ENCODE measurements around the gene VCAN.
"Not testable (repeated sequence)": the region's sequence is repeated elsewhere in the genome, so short reads cannot be mapped to it uniquely, and the experiment has no call there.

The VCAN gene

DNA sequence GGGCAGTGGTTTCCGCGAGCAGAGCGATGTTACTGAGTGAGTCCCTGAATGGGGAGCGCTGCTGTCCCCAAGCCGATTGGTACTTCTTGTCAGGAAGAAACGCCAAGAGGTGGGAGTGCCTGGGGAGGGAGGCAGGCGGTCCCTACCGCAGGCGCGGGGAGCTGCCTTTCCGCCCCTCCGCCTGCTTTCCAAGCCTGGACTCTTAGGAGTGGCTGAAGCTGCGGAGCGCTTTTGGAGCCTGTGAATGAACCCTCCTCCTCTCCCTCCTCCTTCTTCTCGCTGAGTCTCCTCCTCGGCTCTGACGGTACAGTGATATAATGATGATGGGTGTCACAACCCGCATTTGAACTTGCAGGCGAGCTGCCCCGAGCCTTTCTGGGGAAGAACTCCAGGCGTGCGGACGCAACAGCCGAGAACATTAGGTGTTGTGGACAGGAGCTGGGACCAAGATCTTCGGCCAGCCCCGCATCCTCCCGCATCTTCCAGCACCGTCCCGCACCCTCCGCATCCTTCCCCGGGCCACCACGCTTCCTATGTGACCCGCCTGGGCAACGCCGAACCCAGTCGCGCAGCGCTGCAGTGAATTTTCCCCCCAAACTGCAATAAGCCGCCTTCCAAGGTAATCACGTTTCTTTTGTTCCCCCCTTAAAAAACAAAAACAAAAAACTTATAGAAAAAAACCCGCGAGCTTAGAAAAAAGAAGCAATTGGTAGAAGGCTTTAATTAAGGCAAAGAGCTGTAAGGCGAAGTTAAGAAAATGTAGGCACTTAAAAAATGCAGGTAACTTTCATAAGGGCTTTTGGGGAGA is at the start of gene VCAN:
Gene VCAN (plus strand): TSS at position 340 of the 808 bp plus-strand sequence. CDS start 11,775 bp downstream, outside the sequence.
- peak; percentile 87 for DNase-seq (ENCODE audit: low read depth)

DNA sequence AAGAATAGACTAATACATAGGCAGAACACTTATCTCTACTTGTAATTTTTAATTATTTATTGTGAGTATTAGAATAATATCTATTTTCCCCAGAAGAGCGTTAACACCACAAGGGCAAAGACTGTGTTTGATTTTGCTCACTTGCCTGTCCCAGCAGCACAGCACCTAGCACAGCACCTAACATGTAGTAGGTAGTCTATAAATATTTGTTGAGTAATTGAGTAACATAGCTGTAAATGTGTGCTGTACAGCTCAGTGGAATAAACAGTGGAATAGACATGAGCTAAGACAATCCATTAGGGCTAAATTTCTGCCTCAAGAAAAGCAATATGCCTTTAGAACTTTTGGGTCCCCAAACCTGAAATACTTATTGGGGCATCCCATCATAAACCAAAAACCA is 49.3 kb upstream of the VCAN start:
- no peak for DNase-seq (ENCODE audit: low read depth)

DNA sequence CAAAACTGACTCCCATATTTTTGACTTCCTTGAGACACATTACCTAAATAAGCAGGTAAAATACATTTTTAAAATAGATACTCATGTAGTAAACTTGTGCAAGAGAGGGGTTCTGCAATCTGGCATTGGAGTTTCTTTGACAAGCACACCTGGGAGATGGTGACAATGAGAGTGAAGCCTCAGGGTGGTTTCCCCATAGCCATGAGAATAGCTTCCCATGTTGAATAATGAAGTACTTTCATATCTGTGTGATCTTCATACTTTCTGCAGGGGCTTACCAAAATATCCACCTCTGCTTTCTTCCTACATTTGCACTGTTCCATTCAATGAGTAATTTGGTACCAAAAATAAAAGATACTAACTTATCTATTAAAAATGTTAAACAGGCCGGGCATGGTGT is 44.7 kb upstream of the VCAN start:
- DNase-seq (ENCODE audit: low read depth), result no peak

DNA sequence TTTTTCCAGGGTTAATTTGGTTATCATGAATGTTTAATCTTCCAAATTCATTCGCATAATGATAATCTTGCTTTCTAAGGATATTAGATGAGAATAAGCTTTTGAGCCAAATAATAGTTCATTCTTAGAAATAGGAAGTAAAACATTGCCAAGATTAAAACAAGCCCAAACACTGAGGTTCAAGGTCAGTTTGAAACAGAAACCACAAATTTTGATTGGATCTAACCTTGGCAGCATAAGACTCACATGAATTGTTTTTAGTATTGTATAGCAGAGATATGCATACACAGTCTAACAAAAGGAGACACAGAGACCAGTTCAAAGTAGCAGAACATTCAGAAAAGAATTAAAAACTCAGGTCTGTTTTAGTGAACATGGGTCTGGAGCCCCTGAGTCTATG is 43.4 kb upstream of the VCAN start:
- peak; percentile 24 for DNase-seq (ENCODE audit: low read depth)

DNA sequence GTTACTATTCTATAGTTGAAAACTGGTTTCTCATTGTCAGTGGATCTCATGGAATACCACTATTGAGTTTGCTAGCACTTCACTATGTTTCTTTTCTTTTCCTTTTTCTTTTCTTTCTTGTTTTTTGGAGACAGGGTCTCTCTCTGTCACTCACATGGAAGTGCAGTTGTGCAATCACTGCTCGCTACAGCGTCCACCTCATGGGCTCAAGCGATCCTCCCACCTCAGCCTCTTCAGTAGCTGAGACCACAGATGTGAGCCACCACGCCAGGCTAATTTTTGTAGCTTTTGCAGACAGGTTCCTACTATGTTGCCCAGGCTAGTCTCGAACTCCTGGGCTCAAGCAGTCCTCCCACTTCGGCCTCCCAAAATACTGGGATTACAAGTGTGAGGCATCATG is 42.7 kb upstream of the VCAN start:
- no peak for DNase-seq (ENCODE audit: low read depth)

DNA sequence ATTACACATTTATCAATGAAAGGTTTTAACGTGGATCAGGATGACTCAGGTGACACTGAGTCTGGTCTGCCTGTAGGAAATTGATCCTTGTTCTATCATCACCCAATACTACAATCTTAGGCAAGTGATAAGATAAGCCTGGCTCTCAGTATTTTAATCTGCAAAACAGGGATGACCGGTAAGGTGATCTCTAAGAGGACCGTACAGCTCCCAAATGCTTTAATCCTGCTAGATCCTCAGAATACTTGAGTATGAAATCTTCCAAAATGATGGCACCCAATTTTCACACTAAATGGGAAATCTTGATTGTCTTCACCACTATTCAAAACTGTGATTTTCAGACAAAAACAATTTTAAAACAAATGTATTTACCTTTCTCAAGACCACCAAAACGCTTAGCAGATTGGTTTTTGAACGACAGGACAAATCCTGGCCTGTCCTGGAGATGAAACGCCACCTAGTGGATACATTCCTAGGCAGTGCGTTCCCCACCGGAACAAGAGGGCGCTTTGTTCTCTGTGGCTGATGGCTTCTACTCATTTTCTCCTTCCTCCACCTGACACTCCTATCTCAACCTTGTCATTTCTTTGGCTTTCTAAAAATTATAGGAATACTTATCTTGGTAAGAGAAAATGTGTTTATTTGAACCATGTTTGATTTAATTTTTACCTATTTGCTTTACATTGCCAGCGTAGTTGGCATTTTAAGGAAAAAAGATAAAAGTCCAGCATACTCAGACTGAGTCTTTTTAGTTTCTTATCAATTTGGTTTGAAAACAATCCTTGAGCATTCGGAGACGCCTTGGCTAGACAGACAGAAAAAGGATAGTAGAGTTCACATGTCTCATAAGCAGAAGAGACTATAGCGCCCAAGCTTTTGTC is 41.2 kb upstream of the VCAN start:
- DNase-seq (ENCODE audit: low read depth), result peak; percentile 65

DNA sequence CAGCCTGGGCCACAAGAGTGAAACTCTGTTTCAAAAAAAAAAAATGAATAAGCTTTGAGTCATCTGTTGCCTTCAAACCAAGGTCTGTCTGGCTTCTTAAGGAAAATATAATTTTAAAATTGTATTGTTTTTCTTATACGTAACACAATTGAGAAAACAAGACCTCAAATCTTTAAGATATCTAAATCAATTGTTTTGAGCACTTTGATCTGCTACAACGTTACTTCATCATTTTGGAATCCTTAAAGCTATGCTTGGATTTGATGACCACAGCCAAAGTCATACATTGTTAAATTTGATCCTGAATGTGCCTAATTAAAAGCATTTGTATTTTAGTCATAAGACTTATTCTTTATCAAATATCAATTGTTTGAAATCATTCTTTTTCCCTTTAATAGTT is 37.7 kb upstream of the VCAN start:
- peak; percentile 5 for DNase-seq (ENCODE audit: low read depth)

DNA sequence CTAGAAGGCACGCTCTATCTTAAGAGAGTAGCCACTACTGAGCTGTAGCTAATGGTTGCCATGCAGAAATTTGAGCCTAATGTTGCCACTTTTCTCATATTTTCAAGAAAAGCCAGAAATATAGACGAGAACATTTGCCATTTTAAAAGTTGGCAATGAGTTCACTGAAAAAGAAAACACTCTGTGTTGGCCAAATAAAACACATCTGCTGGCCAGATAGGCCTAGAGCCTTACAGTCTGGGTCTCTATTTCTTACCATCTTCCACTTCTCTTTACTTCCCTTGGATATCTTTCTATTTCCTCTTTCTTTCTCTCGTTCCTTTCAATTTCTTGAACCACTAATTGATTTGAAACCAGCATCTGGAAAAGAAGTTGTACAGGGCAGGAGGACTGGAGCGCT is 36.6 kb upstream of the VCAN start:
- DNase-seq (ENCODE audit: low read depth), result no peak

DNA sequence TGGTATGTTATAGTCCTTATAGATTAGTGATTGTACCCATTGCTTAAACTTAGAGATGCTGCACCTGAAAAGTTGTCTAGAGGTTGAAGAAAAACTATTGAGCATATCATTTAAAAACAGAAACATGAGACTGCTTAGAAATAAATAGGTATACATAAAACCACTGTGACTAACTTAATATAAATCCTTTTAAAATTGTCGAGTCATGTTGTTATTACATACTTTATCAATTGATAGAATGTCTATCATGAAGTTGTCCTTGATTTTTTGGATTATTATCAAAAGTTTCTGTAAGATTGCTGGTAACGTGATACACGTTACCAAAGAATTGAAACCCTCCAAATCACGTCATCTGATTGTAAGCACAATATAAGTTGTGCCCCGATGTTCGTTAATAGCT is 35.3 kb upstream of the VCAN start:
- no peak for DNase-seq (ENCODE audit: low read depth)

DNA sequence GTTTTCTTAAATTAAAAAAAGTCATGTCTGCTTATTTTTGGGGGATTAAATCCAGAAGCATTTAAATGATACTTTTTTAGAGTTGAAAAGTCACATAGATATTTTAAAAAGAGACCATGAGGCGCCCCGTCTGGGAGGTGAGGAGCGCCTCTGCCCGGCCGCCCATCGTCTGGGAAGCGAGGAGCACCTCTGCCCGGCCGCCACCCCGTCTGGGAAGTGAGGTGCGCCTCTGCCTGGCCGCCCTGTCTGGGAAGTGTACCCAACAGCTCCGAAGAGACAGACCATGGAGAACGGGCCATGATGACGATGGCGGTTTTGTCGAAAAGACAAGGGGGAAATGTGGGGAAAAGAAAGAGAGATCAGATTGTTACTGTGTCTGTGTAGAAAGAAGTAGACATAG is 33.8 kb upstream of the VCAN start:
- not testable (repeated sequence) for DNase-seq (ENCODE audit: low read depth)

DNA sequence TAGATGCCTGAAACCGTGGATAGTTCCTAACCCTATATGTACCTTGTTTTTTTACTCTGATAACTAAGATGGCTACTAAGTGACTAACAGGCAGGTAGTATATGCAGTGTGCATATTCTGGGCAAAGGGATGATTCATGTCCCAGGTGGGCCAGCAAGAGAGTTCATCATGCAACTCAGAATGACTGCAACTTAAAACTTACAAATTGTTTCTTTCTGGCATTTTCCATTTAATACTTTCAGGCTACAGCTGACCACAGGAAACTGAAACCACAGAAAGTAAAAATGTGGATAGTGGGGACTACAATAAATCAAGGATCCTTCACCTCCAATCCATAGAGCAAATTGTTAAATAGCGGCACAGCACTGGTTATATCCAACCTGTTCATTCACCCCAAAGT is 30.7 kb upstream of the VCAN start:
- DNase-seq (ENCODE audit: low read depth), result peak; percentile 5

DNA sequence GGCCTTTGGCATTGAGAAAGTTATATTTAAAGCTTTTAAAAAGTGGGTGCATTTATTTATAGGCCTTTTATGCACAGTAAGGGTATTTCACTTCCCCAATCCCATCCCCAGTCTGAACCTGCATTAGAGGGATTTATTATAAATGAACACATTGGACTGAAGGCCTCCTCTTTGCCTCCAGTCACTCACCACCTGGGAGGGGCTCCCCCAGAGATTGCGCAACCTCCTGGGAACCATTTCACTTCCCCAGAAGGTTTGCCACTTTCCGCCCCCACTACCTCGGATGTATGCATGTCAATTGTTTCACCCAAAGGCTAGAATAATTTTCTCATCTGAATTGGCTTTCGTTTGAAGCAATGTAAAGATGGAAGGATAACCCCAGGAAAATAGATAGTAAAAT is 29.8 kb upstream of the VCAN start:
- no peak for DNase-seq (ENCODE audit: low read depth)

DNA sequence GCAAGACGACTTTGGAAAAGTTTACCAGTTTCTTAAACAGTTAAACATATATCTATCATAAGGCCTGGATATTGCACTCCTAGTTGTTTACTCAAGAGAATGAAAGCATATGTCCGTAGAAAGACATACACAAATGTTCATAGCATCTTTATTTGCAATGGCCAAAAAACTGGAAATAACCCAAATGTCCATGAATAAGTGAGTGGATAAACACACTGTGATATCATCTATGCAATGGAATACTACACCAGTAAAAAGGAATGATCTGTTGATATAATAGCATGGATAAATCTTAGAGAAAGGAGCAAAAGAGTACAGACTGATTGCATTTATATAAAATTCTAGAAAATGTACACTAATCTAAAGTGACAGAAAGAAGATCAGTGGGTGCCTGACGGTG is 28.0 kb upstream of the VCAN start:
- DNase-seq (ENCODE audit: low read depth), result no peak

DNA sequence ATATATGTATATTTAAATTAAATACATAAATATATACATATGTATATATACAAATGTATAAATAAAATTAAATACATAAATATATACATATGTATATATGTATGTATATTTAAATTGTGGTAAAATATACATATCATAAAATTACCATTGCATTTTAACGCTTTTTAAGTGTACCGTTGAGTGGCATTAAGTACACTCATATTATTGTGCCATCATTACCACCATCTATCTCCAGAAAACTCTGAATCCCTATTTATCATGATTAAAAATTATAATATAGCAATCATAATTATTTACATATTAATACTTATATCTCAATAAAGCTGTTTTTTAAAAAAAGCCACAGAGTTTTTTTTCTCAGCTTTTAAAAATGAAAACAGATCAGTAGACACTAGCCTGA is 27.1 kb upstream of the VCAN start:
- DNase-seq (ENCODE audit: low read depth), result no peak

DNA sequence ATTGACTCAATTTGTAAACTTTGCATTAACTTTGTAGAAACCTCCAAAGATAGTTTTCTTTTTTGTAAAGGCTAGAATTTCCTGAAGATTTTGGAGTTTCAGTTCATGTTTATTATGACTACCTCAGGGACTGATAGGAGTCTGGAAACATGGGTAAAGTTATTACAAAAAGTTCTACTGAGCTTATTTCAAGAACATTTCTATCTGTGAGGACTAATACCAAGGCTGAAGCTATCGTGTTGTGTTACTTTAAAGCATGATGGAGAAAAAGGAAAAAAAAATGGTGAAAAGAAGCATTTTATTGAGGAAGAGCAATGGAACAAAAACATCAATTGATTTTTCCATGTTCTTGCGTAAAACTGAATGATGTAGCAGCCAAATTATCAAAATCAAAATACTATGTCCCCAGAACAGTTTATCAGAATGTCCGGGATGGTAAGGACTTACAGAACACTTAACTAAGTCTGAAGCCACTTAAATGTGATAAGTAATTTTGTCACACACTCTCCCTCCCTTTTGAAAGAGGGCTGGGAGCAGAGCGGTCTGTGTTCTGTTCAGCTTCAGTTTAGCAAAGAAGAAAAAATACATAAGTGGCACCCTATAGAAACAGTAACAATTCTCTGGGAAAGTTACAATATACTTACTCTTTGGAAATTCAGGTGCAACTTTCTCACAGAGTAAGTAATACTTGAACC is 25.1 kb upstream of the VCAN start:
- no peak for DNase-seq (ENCODE audit: low read depth)

DNA sequence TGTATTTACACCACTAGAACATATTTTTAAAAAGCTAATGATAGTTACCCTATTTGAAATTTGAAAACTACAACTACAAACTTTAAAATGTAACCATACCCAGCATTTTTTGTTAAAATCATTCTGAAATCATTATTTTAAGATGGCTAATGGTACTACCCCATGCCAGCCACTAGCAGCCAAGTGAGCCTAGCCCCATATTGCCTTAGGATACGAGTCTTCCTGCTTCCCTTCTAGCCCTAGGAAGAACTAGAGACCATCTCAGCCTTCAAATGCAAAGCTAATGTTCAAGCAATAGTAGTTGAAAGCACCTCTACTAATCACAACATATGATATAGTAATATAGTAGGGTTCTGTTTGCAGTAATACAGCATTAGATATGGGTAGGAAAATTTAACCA is 24.0 kb upstream of the VCAN start:
- no peak for DNase-seq (ENCODE audit: low read depth)

DNA sequence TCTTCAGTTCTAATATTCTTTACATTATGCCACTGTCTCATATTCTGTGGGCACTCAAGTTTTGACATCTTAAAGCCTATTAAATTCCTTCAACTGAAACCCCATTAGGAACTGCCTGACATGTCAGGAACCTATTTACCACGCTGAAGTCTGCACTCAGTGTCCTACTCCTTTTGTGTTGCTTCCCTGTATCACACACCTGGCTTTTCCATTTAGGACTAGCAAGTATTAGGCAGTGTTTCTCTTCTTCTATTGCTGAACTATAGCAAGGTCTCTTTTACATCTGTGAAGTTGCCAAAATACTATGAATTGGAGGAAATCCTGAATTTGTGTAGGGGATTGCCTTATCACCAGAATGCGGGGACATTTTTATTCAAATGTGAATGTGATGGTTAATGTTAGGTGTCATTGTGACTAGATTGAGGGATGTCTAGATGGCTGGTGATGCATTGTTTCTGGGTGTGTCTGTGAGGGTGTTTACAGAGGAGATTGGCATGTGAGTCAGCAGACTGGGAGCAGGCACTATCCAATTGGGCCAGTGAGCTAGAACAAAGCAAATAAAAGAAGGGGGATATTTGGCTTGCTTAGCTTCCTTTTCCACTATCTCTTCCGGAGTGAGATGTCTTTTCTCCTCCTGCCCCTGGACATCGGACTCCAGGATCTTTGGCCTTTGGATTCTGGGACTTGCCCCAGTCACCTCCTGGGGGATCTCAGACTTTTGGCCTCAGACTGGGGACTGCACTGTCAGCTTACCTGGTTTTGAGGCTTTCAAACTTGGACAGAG is 21.2 kb upstream of the VCAN start:
- peak; percentile 9 for DNase-seq (ENCODE audit: low read depth)

DNA sequence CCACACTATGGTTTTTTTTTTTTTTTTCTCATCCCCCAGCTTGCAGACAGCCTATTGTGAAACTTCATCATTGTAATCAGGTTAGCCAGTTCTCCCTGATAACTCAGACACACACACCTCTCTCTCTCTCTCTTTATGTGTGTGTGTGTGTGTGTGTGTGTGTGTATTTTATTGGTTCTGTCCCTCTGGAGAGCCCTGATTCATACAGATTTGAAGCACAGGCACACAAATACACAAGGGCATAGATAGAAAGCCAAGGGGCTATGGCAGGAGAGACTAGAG is 20.6 kb upstream of the VCAN start:
- no peak for DNase-seq (ENCODE audit: low read depth)

DNA sequence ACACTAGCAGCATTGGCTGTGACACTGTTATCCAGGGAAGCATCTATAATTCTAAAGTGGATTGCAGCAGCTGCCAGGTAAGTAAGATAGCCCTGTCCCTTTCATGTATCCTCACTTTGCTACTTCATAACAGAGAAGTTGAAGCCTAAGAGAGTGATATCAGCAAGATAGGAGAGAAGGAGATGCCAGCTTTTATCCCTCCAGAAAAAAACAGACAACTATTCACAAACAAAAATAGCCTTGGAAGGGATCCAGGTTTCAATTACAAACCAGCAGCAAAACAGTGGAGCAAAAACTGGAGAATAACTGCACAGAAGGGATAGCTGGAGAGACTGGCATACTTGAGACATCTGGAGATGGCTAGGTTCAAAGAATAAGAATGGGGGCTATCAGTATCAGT is 19.6 kb upstream of the VCAN start:
- DNase-seq (ENCODE audit: low read depth), result no peak

DNA sequence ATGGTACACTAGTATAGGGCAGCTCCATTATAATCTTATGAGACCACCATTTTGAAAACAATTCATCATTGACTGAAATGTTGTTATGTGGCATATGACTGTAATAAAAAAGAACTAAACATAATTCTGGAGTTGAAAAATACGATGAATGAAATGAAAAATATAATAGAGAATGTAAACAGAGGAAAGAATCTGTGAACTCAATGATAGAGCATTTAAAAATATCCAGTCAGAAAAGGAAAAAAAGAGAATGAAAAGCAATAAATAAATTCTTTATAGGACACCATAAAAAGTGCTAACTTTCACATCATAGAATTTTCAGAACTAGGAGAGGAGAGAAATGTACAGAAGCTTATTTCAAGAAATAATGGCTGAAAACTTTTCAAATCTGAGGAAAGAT is 17.6 kb upstream of the VCAN start:
- no peak for DNase-seq (ENCODE audit: low read depth)

DNA sequence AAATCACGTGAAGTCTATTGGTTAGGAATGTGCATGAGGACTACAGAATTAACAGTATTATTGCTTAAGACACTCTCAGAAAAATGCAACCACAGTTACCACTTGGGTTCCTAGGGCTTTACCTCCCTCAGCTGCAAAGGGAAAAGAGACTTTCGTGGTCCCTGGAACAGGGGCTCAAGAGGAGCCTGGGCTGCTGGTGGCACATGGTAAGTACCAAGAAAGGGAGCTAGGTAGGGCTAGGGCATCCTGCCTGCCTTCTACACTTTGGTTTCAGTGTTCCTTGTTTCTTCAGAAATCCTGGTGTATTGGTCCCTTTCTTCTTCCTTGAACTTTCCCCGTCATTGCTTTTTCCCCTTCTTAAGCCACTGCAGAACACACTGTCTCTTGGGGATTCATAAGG is 7.3 kb upstream of the VCAN start:
- DNase-seq (ENCODE audit: low read depth), result no peak

DNA sequence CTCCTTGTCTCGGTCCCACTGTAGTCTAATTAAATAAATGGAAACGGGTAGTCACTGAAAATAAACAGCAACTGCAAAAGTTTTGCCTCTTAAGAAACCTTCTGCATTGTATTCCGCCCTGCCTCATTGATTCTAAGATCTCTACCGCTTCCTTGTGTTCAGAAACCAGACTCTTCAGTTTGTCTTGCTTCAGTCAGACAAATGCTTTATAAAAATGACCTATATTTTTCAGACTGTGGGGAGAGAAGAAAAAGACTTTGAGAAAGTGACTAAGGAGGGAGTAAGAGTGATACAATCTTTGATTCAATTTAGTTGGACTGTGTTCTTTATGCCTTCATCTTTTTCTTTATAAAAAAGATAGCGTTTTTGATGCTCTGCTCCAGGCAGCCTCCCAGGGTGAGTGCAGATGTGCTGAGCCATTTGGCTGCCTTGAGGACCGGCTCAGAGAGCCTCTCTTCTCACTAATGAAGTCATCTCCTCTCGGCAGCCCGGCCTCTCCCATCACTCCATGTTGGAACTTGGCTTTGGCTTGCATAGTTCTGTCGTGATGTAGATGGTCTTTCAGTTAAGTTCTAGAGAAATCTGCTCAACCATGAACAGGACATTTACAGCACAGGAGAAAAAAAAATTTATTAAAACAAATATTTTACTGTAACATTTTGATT is 4.0 kb upstream of the VCAN start:
- peak; percentile 31 for DNase-seq (ENCODE audit: low read depth)
